Right forelimb (tissue), 1 donor: ENCODE data around the gene CGNL1.

ENCODE experiments used
- DNase-seq: peaks from one replicate; pipeline ENCODE4 v3.0.0-alpha.2; 2018

The CGNL1 gene

GRCh38 chr15:57583282-57583681, 207.0 kb downstream of the CGNL1 start:
- DNase-seq, result no peak

GRCh38 chr15:57583720-57584119, 207.4 kb downstream of the CGNL1 start:
- DNase-seq, result no peak

- no peak for DNase-seq
Observed at GRCh38 chr15:57586661-57587424, 210.5 kb downstream of the CGNL1 start.

GRCh38 chr15:57589281-57589680, 213.0 kb downstream of the CGNL1 start:
- DNase-seq, result no peak

- DNase-seq, result no peak
Observed at GRCh38 chr15:57589754-57590153, 213.4 kb downstream of the CGNL1 start.

- no peak for DNase-seq
Observed at GRCh38 chr15:57591237-57591821, 215.0 kb downstream of the CGNL1 start.

GRCh38 chr15:57591822-57592367, 215.6 kb downstream of the CGNL1 start, which contains the start of gene MYZAP:
MYZAP (plus strand) TSS chr15:57591904; CDS start chr15:57592035, 131 bp downstream.
- peak; percentile 64 for DNase-seq

- DNase-seq, result no peak
Observed at GRCh38 chr15:57592426-57592825, 216.1 kb downstream of the CGNL1 start.

GRCh38 chr15:57592836-57593420, 216.6 kb downstream of the CGNL1 start:
- no peak for DNase-seq

GRCh38 chr15:57594479-57594878, 218.2 kb downstream of the CGNL1 start:
- DNase-seq, result no peak

- DNase-seq, result no peak
Observed at GRCh38 chr15:57595011-57595866, 218.9 kb downstream of the CGNL1 start.

- DNase-seq, result no peak
Observed at GRCh38 chr15:57596301-57596855, 220.1 kb downstream of the CGNL1 start.

- DNase-seq, result no peak
Observed at GRCh38 chr15:57596978-57597377, 220.7 kb downstream of the CGNL1 start.

- DNase-seq, result no peak
Observed at GRCh38 chr15:57597431-57597830, 221.1 kb downstream of the CGNL1 start.

- no peak for DNase-seq
Observed at GRCh38 chr15:57598346-57598745, 222.0 kb downstream of the CGNL1 start.

GRCh38 chr15:57599296-57599810, 223.0 kb downstream of the CGNL1 start:
- DNase-seq, result no peak

- DNase-seq, result no peak
Observed at GRCh38 chr15:57600197-57600596, 223.9 kb downstream of the CGNL1 start.
